Measurements from ENCODE around the gene TMC7.

DNA sequence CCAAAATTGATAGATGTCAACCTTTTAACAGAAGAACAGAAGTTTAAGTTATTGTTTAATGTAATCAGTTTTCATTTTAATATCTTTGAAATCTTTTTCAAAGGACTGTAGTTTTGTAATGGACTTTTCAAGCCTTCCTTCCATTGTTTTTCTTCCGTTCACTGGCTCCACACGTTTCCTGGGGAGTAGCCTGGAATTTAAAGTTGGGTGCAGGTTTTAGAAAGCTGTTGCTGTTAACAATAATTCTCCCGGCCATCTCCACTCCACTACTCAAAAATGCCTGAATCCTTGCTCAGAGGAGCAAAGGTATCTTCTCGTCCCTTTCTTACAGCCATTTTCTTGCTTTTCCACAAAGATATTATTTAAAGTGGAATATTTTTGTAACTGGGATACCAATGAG, 79.0 kb downstream of the TMC7 start:
- no peak for TF ChIP-seq CTCF (IDR thresholded peaks at IDR 0.05)
- TF ChIP-seq POLR2A (IDR thresholded peaks at IDR 0.05): no peak

Data from testis (tissue), 2 donors.